CD4-positive, alpha-beta T cell treated with Interleukin-6 at 100 ng/mL for 8 hours (primary cell): ENCODE measurements around the gene ETNK2.

ENCODE experiments used
- DNase-seq: peaks from one replicate; pipeline ENCODE4 v3.0.0-alpha.2; 2020; ENCODE audit warnings: mixed read lengths, low spot score

ETNK2 gene, protein sequence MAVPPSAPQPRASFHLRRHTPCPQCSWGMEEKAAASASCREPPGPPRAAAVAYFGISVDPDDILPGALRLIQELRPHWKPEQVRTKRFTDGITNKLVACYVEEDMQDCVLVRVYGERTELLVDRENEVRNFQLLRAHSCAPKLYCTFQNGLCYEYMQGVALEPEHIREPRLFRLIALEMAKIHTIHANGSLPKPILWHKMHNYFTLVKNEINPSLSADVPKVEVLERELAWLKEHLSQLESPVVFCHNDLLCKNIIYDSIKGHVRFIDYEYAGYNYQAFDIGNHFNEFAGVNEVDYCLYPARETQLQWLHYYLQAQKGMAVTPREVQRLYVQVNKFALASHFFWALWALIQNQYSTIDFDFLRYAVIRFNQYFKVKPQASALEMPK

DNA sequence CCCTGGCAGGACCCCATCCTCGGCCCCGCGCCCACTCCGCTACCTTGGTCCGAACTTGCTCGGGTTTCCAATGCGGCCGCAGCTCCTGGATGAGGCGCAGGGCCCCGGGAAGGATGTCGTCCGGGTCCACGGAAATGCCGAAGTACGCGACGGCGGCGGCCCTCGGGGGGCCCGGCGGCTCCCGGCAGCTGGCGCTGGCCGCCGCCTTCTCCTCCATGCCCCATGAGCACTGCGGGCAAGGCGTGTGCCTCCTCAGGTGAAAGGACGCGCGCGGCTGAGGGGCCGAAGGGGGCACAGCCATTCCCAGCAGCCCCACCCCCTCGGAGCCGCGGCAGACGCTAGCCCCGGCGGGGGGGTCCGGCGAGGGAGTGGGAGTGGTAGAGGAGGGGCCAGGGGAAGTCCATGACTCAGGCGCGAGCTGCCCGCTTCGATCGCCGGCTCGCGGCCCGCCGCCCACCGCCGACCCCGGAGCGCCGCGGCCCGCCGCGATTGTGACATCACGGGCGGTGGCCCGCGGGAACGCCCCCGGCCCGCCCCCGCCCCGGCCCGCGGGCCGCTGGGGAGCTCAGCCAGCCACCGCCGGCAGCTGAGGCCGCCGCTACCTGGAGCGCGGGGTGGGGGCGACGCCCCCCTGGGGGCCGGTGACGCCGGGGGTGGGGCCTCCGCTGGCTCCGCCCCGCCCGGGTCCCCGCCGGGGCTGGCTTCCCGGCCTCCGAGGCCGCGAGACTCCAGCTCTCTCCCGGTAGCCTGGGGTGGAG lies at the start of gene ETNK2:
TSS of gene ETNK2 (minus strand) at position 493 of the 758 bp plus-strand sequence. CDS start at position 301, 192 bp downstream.
- DNase-seq: peak; percentile 43

DNA sequence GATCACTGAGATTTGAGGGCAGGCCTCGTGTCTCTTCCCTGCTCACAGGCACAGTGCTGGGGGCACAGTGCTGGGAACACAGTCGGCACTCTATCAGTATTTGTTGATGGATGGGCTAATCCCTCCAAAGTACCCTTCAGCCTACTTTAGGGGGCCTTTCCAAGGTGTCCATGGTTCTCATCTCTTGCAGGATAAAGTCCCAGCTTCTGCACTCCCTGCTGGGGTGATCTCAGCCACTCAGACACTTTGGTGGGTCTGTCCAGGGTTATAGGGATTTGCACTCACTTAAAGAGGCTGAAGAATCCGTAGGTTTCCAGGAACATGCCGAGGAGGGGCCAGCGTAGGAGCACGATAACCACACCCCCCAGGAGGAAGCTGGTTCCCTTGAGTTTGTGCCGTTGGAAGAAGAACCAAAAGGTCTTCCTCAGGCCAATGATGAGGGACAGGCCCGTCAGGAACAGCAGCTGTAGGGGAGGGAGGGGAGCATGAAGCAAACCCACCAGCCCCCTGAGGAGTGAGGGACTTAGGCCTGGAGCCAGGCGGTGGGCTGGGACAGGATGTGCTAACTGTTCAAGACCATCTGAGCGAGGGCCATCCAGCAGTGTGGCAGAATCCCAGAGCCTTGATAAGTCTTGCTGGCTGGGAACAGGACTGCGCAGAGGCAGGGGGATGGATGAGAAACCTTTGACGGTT lies 49.6 kb upstream of the ETNK2 start:
- DNase-seq: no peak

DNA sequence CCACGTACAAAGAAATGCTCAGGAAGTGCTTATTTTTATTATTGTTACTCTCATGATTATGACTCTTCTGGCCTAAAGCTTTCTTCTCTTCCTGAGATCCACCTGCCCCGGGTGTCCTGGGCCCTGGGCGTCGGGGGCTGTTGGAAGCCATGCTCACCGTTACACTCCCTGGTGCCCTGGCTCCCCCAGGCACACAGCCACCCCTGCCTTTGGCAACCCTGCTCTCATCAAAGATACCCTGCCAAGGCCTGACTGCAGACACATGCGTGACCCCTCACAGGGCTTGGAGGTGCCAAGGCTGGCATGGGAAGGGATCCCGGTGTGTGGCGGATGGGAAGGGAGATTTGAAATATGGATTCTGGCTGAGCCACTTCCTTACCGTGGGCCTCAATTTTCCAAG lies 47.7 kb upstream of the ETNK2 start:
- DNase-seq: no peak

DNA sequence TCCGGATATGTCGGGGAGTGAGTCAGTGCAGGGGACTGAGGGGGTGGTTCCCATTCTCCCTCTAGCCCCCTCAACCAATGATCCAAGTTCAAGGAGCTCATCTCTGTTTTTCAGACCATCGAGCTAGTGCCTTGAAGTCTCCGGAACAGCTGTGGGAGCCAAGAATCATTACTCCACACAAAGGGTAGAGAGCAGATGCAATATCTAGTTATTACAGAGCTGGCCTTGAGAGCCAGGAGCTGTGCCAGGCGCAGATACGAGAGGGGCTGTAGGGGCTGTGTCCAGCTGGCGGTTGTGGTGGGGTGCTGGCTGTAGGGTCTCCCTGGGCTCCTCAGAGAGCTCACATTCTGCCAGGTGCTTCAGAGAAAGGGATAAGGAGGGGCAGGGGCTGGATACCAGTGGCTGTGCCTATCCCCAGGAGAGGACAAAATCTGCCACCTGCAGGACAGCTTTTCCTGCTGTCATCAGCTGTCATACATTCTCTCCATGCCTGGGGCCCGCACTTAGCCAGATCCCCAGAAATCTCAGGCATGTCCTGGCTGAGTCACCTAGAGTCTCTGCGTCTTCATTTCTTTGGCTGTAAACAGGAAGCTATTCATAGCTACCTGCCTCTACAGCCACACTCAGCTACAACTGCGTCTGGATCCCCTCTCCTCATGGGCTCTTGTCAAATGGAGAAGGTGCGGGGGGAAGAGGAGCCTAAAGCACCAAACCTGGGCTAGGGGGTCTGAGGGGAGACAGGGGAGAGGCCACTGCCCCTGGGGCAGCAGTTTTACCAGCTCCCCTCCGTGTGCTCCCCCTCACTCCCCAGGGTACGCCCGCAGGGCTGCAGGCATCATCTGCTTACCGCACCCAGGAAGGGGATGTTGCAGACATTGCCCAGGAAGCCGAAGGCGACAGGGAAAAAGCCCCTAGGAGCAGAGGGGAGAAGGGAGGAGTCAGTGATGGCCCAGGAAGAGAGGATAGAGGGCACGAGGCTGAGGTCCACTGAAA lies 46.8 kb upstream of the ETNK2 start:
- DNase-seq: no peak

DNA sequence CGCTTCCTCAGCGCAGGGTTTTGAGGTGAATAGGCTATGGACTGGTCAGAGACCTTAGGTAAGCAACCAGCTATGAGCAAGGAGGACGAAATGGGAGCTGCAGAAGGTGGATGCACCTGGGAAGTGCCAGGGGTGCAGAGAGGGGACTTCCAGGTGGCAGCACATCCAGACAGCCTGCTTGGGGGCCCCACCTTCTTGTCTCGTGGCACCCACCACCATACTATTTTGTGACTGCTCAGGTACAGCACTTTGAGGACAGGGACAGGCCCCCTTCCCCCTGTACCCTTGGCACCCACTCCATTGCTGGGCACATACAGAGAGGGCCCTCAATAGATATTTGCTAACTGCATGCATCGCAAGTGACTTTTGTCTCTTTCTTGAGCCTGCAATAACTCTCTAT lies 45.2 kb upstream of the ETNK2 start:
- no peak for DNase-seq

DNA sequence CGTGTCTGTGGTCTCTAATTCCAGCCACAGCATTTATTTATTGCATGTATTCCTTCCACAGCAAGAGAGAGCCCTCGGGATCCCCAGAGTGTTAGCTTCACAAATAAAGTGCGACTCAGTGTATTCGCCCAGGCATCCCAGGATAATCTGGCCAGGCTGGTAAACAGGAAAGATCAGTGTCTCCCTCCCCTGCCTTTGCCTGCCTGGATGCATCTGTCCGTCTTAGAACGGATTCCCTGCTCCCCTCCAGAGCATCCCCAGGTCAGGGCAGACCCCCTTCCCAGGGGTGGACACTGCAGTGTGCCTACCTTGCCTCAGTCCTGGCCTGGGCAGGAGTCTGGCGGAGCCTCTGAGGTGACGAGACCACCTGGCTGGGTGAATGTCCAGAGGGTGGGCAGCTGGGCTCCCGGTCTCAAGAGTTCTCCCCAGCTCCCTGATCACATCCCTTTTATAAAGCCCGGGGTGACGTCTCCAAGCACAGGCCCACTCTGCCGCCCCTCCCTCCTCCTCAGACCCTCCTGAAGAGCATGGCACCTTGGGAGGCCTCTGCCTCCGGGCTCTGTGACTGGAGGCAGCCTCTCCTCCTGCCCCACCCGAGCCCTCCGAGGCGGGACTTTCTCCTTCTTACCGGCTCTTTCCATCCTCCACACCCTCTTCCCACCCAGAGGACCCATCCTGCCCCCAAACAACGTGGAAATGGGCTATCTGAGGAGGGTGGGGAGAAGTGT lies 44.4 kb upstream of the ETNK2 start, which contains the start of gene KISS1:
TSS of gene KISS1 (minus strand) at position 424 of the 728 bp plus-strand sequence. CDS start 3,615 bp downstream, outside the sequence.
- no peak for DNase-seq

DNA sequence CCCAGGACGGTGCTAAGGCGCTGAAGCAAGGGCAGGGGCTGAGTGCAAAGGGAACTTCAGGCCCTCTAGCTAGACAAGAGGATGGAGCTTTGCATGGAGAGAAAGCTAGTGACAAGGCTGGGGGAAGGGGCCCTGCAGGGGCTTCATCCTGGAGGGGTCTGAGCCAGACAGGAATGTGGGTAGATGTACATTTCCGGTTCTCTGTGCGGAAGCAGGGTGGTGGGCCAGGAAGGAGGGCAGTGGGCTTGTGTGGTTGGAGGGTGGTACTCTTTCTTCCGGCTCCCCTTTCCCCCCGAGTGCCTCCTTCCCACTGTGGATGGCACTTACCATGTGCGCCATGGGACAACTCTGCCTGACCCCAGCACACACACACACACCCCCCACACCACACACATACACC lies 42.9 kb upstream of the ETNK2 start:
- no peak for DNase-seq

DNA sequence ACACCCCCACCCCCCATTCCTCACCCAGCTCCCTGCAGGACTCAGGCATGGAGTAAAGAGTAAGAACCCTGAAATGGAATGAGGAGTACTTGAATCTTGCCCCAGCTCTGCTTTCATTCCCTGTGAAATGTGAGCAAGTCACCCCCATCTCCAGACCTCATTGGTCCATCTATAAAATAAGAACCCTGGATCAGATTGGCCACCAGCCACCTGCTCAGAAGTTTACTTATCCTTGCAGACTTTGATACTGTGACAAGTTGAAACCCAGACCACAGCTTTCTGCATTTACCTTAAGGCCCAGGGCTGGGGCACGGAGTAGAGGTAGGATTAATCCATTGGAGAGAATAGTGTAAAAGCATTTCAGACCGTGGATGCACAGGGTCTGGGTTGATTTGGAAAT lies 42.2 kb upstream of the ETNK2 start:
- DNase-seq: no peak

DNA sequence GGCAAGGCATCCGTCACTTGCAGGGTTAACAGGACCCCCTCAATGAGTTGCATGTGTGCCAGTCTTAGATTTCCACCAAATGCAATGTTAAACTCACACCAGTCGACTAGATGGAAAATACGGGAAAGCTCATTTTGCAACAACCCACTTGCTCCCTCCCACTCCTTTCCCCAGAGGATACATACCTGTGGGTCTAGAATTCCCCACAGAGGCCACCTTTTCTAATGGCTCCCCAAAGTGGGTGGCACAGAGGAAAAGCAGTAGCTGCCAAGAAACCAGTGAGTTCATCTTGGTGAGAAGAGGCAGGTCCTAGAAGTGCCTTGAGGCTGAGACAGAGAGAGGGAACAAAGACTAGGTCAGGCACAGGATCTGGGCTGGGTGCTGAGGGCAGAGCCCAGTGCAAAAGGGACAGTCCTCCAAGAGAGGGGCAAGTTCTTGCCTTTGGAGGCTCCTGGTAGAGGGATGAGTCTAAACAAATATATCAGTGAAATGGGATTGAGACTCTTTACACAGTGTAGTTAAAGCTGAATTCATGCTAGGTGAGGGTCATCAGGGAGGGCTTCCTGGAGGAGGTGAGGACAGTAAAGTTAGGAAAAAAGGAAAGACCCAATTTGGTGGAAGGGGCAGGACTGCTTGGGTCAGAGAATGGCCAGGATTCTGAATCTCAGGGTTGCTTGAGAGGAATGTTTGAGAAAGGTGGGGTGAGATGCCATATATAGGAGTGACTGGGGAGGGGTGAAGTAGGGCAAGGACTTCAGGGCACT lies 40.9 kb upstream of the ETNK2 start:
- no peak for DNase-seq

DNA sequence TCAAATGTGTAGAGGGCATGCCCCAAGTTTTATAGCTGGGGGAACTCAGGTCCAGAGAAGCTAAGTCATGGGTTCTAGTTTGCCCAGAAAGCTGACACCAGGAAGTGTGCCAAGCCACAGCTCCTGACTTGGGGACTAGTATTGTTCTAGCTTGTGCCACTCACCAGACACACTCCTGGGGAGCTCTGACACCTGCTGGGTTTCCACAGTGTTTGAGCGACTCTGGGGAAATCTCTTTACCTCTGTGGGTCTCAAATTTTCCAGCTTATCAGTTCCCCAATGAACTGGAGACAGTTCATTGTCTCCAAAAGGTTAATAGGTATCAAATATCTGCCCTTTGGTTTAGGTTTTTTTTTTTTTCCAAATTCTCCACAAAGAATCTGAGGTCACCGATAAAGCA lies 40.2 kb upstream of the ETNK2 start:
- DNase-seq: no peak

DNA sequence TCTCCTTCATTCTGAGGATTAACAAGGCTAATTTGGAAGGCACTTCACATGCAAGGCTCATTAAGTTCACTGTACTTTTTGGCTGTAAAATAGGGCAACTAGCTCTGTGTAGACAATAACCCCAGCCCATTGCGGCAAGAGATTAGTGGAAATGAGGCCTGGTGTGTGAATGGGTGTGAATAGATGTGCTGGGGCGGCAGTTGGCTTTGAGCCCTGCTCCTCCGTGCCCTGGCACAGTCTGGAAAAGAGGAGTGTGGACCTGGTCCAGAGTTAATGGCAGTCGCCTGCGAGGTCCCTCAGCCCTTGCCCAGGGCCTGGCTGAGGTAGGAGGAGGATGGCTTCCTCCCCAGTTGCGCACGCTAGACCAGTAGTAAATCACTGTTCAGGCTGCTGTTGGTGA lies 39.6 kb upstream of the ETNK2 start:
- DNase-seq: no peak

DNA sequence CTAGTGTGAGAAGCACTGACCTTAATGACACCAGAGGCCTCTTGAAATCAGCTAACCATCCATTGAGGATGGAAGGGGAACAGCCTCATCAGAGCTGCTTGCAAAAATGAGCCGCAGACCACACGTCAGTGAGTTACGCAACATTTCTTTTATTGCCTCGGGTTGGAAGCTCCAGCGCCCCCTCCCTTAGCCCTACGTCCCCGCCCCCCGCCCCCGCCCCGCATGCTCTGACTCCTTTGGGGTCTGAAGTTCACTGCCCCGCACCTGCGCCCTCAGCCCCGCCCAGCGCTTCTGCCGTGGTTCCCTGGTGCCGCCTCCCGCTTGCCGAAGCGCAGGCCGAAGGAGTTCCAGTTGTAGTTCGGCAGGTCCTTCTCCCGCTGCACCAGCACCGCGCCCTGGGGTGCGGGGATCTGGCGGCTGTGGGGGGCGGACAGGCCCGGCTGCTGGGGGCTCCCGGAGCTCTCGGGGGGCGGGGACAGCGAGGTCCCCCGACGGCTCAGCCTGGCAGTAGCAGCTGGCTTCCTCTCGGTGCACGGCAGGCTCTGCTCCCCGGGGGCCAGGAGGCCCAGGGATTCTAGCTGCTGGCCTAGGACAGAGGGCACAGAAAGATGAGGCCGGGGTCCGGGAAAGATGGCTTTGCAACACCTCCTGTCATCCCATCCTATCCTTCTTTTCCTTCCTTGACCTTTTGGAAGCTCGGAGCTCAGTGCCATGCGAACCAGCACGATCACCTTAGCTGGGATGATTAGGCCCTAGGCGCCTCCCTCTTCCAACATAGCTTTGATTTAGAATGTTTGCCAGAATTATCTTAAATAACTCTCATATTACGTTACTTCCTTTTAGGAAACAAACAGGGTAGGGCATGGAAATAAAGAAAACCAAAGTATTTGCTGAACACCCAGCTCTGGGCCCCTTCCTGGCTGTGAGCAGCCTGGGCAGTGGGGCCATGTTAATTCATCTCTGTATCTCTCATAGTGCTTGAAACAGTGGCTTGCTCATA lies 38.7 kb upstream of the ETNK2 start:
- no peak for DNase-seq

DNA sequence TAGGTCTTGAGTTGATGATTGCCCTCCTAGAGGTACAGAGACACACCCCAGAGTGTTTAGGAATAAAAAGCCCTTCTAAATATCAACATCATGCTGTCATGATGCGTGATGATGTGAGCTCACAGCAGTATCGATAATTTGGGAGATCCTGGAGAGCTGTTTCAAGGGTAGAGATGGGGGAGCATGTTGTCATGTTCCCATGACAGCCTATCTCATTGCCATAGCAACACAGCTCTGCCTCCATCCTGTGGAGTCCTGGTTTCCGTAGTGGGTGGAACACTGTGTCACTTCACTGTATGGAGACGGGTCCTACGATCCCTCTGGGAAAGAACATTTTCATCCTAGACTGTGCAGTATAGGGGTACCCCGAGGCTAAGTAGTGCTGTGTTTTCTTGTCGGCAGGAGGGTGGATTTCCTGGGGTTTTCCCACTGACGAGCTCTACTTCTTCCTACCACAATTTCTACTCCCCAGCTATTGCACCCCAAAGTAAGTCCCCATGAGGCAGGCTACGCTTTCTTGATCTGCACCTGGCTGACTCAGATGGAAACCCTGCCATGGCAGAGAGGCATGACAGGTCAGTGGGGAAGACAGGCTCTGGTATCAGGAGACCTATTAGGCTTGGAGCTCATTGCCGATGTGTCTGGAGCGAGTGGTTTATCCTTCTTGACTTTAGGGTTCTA lies 37.3 kb upstream of the ETNK2 start:
- DNase-seq: no peak

DNA sequence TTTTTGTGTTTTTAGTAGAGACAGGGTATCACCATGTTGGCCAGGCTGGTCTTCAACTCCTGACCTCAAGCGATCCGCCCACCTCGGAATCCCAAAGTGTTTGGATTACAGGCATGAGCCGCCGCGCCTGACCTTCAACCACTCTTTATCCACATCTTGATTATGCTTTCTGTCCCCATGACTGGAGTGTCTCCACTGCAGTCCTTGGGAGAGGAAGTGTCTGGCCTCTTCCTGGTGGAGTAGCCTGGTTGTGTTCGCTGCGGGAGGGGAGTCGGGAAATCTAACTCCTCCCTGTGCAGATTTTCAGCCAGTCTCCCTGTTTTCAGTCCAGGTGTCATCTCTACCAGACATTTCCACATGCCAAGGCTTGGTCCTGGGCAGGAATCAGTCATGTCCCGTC lies 34.8 kb upstream of the ETNK2 start:
- DNase-seq: no peak

DNA sequence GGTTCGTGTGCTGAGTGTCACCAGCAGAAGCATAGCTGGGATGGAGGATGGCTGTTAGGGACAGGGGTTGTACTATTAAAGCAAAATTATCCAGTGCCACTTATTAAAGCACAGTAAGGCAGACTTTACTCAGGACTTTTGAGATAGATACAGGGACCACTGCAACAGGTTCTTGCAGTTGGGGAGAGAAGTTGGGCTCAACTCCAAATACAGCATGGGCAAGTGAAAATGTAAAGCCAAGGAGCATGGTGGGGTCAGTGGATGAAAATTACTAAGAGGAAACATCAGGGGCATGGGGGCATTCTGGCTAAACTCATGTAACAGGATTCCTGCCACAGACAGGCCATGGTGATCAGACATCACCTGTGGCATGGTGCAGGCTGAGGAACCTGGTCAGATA lies 29.3 kb upstream of the ETNK2 start:
- no peak for DNase-seq

DNA sequence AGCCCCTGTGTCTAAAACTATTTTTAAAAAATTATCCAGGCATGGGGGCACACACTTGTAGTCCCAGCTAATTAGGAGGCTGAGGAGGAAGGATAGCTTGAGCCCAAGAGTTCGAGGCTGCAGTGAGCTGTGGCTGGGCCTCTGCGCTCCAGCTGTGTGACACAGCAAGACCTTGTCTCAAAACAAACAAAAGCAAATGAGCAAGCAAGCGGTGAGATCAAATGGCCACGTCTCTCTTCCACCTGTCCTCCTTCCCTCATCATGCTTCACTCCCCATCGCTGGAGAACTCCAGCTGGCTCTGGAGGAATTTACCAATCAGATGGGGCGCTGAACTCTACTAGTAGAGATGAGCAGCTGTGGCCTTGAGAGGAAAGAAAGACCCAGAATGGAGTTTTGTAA lies 28.3 kb upstream of the ETNK2 start:
- no peak for DNase-seq

DNA sequence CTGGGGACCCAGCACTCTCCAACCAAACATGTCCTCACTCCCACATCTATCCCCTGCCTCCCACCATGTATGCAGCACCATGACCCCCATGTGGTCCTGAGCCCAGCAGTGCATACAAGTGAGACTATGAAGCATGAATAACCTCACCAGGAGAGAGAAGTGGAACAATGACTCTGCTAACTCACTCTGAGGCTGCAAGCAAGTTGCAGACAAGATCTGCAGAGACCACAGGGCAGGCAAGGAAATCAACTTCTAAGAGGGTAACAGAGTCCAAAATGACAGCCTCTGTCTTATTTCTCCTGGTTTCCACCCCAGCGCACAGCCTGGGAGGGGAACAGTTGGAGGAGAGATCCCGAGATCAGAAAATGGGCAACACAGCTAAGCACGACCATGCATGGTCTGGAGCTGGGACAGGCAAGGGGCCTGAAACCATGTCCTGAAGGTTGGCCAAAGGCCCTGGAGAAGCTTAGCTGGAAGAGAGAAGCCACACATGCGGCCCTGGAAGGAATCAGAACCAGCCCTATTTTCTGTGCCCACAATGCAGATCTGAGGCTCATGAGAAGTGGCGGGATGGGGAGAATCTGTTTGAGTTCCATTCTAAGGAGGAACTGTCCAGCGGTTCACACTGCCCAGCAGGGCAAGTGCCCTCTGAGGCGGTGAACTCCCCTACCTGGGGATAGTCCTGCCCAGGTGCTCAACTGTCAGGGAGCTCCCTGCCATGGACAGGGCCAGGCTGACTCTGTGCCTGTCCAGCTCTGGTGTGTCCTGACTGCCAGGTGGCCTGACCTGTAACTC lies 26.8 kb upstream of the ETNK2 start:
- DNase-seq: no peak
